HG02943 (cell line): ENCODE results near the gene BRF1.

Experiments used
- ATAC-seq: cut with Tn5 transposase; IDR thresholded peaks from one replicate; pipeline ENCODE4 v1.9.1; 2021; ENCODE audit warnings: mild to moderate bottlenecking, low read depth, moderate library complexity; ENCODE audit not compliant: unreplicated experiment

Gene BRF1

DNA sequence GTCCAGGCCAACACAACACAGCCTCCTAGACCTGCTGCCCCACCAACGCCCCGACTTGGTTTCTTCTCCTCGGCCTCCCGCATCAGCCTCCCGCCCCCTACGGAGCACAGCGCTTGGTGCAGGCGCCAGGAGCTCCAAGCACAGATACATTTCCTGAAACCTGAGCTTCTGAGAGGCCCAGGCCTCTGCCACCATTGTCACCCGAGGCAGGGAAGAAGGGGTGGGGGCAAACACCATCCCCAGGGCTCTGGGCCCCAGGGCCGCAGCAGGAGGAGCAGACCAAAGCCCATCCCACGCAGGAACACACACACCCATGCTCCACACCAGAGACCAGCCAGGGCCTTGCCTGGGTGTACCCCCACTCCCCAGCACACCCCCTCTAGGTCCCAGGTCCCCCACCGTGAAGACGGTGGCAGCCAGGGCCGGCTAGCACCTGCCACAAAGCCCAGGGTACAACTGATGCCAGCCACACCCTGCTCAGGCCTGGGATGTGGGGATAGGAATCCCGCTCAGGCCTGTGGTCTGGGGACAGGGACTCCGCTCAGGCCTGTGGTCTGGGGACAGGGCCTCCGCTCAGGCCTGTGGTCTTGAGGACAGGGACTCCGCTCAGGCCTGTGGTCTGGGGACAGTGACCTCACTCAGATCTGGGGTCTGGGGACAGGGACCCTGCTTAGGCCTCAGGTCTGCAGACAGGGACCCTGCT lies 137.6 kb downstream of the BRF1 start:
- ATAC-seq: no peak

DNA sequence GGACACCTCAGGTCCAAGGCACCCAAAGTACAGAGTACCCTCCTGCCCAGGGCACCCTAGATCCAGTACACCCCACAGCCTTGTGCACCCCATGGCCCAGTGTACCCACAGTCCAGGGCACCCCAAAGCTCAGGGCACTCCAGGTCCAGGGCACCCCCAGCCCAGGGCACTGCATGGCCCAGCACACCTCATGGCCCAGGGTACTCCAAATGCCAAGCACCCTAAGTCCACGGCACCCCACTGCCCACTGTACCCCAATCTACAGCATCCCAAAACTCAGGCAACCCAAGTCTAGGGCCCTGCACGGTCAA lies 138.2 kb downstream of the BRF1 start:
- ATAC-seq: no peak

DNA sequence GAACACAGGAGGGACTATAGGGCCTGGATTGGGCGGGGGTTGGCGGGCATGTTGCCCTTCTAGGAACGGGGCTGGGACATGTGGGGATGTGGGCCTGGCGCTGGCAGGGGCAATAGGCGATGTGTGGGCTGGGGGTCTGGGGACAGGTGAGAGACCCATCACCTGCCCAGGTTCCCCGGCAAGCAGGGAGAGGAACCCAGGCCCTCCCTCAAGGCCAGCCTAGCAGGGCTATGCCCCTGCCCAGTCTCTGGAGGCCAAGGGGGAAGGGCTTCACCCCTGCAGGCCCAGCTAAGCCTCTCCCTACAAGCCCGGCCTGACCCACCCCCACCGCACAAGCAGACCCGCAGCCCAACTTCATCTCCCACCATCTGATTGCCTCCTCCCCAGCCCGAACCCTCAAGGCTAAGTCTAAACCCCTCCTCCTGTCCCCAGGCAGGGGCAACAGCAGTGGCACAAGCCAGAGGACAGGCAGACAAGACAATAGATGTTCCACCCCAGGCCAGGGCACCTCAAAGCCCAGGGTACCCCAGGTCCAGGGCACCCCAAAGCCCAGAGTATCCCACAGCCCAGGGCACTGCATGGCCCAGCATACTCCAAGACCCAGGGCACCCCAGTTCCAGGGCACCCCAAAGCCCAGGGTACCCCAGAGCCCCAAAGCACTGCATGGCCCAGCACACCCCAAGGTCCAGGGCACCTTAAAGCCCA lies 138.7 kb downstream of the BRF1 start:
- no peak for ATAC-seq

DNA sequence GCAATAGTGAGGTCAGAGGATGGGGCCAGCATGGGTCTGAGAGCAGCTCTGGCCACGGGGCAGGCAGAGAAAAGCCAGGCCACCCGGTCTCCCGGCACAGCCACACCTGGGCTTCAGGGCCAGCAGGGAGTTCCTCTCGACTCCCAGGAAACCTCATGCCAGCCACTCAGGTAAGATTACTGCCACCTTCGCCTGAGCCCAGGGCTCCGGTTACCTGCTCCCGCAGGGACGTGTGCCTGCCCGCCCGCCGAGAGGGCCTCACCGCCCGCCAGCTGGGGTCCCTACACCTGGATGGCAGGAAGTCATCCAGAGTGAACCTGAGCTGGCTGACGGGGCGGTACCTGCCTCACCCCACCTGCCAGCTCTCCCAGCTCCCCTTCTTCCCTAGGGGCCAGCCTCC lies 139.5 kb downstream of the BRF1 start:
- no peak for ATAC-seq

DNA sequence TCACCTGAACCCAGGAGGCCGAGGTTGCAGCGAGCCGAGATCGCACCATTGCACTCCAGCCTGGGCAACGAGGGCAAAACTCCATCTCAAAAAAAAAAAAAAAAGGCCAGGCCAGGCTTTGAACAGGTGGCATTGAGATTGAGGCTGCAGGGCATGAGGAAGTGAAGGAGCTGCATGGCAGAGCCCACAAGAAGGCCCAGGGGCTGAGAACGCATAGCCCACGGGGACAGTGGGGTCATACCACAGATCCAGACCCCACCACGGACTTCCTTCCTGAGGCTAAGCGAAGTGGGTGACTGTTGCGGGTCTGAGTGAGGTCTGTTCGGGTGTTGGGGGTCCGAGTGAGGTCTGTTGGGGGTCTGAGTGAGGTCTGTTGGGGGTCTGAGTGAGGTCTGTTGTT lies 140.0 kb downstream of the BRF1 start:
- no peak for ATAC-seq

DNA sequence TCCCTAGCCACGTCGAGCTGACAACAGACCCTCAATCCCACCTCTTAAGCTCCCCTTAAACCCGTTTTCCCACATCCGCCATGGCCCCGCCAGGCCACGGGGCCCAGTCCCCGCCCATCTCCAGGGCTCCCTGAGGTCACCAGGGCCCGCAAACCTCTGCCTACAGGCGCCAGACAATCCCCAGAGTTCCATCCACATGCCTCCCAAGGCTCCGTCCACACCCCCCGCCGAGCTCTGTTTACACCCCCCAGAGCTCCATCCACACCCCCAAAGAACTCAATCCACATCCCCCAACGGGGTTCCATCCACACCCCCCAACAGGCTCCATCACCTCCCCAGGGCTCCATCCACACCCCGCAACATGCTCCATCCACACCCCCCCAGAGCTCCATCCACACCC lies 141.5 kb downstream of the BRF1 start:
- no peak for ATAC-seq
